GM18907 (cell line): ENCODE data around the gene ADGRE3.
"Not testable (repeated sequence)": the region's sequence is repeated elsewhere in the genome, so short reads cannot be mapped to it uniquely, and the experiment has no call there.

Experiments used
- ATAC-seq: cut with Tn5 transposase; IDR thresholded peaks from one replicate; pipeline ENCODE4 v1.9.1; 2021; ENCODE audit warnings: mild to moderate bottlenecking, moderate library complexity; ENCODE audit not compliant: unreplicated experiment

ADGRE3 gene

DNA sequence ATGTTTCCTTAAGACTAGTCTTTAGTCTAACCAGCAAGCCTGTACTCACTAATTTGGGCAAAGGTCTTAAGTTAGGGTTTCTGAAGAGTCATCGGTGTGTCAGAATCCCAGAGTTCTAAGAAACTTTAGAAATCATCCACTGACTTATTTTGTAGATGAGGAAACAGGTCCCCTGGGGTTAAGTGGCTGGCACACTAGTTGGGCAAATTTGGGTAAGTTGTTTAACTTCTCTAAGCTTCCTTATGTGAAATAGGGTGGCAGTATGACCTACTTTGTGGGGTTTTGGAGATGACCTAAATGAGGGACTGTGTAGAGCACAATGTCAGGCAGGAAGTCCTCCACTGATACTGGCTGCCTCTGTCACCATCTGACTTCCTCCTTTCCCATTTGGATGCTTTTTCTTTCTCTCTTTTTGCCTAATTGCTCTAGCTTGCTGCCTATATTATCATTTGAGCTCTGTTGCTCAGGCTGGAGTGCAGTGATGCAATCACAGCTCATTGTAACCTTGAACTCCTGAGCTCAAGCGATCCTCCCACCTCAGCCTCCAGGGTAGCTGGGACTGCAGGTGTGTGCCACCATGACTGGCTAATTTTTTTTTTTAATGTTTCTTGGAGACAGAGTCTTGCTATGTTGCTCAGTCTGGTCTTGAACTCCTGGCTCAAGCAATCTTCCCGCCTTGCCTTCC is 2.3 kb downstream of the ADGRE3 start:
- no peak for ATAC-seq

DNA sequence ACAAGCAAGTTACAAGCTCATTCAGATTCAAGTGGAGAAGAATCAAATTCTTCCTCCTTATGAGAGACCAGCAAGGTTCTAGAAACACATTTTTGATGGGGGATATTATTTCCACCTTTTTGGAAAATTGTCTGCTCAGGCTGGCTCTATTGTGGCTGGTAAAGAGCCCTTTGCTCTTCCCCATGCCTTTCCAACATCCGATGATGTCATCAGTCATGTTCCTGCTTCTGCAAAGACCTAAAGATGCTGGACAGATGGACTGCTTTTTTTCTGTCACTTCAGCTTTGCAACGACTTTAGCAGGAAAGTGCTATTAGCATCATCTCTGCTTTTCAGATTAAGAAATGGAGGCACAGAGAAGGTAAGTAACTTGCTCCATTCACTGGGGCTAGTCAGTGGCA is 4.2 kb downstream of the ADGRE3 start:
- no peak for ATAC-seq

DNA sequence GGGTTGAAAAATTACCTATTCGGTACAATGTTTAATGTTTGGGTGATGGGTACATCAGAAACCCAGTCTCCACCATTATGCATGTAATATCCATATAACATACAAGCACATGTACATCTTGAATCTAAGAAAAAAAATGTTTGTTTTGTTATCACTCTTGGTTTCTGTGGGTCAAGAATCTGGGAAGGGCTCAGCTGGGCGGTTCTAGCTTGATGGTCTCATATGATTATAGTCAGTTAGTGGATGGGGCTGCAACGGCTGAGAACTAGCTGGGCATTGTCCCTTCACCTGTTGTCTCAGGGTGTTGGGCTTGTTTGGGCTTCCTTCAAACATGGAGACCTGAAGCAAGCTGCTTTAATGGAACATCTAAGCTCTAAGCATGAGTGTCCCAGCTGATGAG is 4.7 kb downstream of the ADGRE3 start:
- no peak for ATAC-seq

DNA sequence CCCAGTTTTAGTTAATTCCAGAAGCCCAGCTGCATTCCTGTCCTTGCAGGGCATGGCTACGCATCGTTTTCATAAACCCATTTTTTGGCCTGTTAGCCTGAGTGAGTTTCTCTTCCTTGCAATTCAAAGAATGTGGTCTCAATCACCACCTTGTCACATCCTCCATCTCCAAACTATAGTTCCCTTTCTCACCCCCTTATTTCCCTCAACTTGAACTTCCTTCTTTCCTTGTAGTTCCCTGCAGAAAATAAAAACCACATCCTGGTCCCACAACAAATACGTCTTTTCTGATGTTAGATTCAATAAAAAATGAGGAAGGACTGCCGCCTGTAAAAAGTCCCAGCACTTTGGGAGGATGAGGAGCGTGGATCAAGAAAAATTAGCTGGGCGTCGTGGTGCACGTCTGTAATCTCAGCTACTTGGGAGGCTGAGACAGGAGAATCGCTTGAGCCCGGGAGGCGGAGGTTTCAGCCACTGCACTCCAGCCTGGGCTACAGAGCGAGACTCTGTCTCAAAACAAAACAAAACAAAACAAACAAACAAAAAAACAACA is 13.2 kb downstream of the ADGRE3 start:
- ATAC-seq = no peak

DNA sequence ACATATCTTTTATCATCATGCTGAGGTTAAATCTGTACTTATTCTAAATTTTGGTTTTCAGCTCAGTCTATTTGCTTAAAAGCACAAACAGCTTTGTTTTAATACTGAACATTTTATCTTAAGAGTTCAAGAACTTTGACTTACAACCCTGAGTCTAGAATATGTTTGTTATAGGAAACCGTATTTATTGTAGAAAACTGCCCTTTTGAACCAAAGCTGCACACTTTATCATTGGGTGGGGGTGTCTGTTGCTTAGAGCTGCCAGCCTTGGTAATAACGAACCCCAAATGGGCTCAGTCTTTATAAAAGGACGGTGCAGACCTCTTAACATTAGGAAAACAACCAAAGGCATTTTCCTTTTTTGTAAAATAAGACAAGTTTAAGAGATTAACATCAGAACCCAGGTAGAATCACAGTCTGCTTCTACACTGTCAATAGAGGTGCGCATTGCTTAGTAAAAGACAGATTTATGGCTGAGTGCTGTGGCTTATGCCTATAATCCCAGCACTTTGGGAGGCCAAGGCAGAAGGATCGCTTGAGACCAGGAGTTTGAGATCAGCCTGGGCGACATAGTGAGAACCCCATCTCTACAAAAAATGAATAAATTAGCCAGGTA is 14.7 kb downstream of the ADGRE3 start:
- ATAC-seq = no peak

DNA sequence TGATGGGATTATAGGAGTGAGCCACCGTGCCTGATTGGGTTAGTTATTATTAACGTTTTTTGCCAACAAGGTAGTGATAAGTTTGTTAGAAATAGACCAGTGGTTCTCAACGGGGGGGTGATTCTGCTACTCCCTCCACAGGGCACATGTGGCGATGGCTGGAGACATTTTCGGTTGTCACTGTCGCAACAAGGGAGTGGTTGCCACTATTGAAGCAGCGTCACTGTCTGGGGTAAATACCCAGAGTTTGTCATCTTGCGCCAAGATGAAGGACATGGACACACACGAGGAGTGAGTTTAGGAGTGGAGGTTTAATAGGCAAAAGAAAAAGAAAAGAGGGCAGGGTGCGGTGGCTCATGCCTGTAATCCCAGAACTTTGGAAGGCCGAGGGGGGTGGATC is 18.9 kb downstream of the ADGRE3 start:
- no peak for ATAC-seq

DNA sequence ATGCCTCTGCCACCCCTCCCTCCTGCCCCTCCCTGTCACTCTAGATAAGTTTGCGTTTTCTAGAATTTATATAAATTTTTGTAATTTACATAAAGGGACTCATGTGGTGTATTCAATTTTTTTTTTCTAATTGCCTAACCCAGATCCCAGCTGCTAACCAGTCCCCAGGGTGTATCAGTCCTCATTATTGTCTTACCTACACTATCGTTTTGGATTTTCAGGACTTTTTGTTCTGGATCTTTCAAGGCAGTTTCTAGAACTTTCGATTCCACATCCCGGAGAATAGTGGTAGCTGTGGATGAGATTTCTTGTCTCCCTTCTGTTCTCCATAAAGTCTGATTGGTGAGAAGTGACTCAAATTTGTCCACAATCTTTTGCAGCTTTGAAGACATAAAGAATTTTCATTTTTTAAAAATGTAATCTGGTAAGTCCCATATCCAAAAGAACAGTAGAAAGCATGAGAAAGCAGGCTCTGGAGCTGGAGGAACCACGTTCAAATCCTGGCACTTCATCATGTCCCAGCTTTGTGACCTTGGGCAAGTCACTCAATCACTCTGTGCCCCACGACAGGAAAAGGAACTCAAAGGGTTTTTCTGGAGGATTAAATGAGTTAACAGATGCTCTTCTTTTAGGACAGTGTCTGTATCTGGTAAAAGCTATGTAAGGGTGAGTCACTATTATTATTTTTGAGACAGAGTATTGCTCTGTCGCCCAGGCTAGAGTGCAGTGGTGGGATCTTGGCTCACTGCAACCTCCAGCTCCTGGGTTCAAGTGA is 19.7 kb downstream of the ADGRE3 start:
- ATAC-seq = no peak

DNA sequence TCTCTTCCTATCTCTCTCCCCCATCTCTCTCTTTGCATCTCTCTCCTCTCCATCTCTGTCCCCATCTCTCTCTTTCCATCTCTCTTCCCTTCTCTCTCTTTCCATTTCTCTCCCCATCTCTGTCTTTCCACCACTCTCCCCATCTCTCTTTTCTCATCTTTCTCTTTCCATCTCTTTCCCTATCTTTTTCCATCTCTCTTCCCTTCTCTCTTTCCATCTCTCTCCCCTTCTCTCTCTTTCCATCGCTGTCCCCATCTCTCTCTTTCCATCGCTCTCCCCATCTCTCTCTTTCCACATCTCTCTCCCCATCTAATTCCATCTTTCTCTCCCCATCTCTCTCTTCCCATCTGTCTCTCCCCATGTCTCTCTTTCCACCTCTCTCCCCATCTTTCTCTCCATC is 24.5 kb downstream of the ADGRE3 start:
- no peak for ATAC-seq

DNA sequence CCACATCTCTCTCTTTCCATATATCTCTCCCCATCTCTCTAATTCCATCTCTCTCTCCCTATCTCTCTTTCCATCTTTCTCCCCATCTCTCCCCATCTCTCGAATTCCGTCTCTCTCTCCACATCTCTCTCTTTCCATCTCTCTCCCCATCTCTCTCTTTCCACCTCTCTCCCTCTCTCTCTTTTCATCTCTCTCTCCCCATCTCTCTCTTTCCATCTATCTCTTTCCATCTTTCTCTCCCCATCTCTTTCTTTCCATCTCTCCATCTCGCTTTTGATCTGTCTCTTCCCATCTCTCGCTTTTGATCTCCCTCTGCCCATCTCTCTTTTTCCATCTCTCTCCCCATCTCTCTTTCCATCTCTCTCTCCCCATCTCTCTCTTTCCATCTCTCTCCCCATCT is 25.6 kb downstream of the ADGRE3 start:
- ATAC-seq = no peak

DNA sequence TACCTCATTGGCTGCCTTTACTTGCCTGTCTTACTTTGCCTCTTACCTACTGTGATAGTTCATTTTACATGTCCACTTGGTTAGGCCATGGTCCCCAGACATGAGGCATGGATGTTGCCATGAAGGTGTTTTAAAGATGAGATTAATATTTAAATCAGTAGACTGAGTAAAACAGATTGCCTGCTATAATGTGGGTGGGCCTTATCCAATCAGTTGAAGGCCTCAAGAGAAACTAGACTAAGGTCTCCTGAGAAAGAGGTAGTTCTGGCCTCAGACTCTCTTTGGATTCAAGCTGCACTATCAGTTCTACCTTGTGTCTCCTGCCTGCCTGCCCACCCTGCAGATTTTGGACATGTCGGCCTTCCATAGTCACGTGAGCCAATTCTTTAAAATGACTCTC is 26.1 kb downstream of the ADGRE3 start:
- no peak for ATAC-seq

DNA sequence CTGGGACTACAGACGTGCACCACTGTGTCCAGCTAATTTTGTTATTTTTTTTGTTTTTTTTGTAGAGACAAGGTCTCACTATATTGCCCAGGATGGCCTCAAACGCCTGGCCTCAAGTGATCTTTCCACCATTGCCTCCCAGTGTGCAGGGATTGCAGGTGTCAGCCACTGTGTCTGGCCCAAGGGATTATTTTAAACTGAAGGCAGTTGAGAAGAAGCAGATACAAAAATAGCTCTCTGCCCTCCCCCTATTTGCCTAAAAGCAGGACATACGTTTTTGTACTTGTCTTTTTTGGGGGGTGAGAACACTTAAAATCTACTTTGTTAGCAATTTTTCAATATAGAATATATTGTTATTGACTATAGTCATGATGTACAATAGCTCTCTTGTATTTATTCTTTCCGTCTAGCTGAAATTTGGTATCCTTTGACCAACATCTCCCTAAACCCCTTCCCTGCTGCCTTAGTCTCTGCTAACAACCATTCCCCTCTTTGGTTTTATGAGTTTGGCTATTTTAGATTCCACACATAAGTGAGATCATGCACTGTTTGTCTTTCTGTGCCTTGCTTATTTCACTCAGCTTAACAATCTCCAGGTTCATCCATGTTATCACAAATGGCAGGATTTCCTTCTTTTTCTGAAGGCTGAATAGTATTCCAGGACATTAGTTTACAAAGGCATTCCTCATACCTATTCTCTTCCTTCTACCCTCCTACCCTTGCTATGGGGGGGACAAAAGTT is 34.9 kb downstream of the ADGRE3 start:
- ATAC-seq = no peak

DNA sequence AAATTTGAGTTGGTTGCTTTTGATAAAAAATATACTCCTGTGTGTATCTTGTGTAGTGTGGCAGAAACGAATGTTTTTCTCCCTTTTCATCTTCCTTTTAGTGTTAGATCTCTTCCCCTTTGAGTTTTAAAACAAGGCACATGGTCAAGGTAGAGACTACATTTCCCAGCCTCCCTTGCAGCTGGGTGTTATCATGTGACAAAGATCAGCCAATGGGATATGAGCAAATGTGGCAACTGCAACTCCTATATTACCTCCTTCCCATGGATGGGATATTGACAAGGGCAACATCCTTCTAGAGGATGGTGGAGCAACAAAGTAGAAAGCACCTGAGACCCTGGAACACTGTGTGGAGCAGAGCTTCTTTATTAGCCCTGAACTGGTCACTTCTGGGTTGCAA is 42.4 kb downstream of the ADGRE3 start:
- ATAC-seq = no peak

DNA sequence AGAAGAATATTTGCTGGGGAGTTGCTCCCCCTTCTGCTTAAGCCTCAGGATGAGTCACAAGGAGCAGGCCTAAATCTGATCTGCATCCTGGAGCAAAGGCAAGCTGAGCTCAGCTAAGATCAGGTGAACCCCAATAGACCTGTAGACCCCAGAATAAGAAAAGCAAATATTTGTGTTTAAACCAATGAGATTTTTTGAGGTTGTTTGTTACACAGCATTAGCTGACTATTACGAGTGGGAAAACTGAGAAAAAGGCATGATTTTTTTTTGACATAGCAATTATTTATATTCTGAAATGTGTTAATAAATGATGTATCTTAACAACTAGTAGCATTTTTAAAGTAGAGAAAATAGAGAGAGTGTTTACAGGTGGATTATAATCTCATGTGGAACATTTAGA is 45.1 kb downstream of the ADGRE3 start:
- ATAC-seq = no peak

DNA sequence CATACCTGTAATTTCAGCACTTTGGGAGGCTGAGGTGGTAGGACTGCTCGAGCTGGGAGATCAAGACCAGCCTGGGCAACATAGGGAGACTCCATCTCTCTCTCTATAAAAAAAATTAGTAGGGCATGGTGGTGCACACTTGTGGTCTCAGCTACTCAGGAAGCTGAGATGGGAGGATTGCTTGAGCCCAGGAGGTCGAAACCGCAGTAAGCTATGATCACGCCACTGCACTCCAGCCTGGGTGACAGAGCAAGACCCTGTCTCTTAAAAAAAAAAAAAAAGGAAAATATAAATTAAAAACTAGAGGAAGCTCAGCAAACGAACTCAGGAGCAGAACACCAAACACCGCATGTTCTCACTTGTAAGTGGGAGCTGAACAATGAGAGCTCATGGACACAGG is 50.2 kb downstream of the ADGRE3 start:
- not testable (repeated sequence) for ATAC-seq

DNA sequence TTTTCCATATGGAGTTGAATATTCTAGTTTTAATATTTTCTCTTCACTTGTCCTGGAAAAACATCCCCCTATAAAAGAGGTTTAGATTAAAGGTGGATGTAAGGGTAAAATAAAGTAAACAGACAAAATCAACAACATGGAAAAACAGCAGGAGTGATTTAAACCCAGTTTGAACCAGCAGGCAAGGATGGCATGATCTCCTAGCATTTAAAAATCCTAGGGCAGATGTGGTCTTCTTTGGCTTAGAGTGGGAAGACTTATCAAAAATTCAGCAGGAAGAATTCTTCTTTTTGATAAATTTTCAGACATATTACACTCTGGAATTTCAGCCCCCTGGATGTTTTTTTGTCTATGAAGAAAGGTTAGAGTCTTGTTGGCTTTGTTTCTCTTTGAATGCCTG is 55.2 kb downstream of the ADGRE3 start:
- no peak for ATAC-seq

DNA sequence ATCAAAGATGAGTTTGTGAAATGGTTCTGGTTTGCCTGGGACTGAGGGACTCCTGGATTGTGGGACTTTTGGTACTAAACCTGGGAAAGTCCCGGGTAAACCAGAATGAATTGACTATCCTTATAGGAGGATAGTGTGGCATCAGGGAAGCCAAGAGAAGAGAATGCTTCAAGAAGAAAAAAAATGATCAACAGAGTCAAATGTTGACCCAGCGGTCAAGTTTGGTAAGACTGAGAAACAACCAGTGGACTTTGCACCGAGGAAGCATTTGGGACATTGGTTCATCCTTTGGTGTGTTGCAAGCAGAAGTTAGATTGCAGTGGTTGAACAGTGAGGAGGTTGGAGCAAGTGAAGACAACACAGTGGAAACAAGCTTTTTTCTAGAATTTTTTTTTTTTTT is 58.2 kb downstream of the ADGRE3 start:
- no peak for ATAC-seq

DNA sequence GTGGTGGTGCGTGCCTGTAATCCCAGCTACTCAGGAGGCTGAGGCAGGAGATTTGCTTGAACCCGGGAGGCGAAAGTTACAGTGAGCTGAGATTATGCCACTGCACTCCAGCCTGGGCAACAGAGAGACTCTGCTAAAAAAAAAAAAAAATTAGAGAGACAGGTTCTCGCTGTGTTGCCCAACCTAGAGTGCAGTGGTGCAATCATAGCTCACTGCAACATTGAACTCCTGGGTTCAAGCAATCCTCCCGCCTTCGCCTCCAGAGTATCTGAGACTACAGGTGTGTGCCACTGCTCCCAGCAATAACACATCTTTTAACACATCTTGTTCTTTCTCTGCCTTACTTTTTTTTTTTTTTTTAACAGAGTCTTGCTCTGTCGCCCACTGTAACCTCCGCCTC is 59.0 kb downstream of the ADGRE3 start:
- ATAC-seq = no peak

DNA sequence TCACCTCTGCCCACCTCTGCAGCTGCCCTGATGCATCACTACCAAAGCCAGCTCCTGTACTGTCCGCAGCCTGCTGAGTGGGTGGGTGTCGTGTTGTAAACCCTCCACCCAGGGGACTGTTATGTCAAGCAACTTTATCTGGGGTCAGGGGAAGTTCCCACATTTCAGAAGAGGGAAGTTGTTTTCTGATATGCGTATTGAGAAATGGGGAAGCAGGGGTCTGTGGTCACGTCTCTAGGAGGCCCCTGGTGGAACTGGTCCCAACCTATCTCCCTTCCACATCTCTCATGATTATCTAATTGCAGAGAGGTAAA is 60.6 kb downstream of the ADGRE3 start:
- ATAC-seq = no peak

DNA sequence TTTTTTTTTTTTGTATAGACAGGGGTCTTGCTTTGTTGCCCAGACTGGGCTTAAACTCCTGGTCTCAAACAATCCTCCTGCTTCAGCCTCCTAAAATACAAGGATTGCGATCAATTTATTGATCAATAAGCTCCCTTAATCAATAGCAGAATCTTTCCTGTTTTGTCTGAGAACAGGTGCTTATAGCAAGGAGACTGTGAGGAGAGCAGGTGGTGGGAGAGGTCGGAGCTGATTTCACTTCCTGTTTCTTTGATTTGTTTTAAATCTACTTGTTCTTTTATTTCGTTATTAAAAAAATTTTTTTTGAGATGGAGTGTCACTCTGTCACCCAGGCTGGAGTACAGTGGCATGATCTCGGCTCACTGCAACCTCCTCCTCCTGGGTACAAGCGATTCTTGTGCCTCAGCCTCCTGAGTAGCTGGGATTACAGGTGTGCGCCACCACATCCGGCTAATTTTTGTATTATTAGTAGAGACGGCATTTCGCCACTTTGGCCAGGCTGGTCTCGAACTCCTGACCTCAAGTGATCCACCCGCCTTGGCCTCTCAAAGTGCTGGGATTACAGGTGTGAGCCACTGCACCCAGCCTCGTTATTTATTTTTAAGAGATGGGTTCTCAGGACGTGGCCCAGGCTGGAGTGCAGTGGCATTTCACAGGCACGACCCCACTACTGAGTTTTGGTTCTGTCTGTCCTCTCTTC is 61.1 kb downstream of the ADGRE3 start:
- ATAC-seq = not testable (repeated sequence)

DNA sequence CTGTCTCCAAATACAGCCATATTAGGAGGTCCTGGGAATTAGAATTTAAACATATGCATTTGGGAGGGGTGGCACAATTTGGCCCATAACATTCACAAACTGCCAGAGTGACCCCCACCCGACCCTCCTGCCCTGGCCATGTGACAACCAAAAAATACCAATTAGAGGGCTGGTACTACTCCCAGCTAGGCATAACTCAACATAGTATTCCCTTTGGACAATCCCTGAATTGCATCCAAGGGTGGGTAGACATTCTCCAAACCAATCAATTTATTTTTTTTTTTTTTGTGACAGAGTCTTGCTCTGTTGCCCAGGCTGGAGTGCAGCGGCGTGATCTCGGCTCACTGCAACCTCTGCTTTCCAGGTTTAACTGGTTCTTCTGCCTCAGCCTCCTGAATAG is 62.0 kb downstream of the ADGRE3 start:
- no peak for ATAC-seq

DNA sequence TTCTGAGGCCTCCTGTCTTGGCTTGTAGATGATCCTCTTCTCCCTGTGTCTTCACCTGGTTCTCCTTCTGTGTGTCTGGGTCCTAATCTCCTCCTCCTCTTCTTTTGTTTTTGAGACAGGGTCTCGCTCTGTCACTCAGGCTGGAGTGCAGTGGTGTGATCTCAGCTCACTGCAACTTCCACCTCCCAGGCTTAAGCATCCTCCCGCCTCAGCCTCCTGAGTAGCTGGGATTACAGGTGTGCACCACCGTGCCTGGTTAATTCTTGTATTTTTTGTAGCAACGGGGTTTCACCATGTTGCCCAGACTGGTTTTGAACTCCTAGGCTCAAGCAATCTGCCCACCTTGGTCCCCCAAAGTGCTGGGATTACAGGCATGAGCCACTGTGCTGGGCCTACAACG is 62.4 kb downstream of the ADGRE3 start:
- ATAC-seq = not testable (repeated sequence)
